Measurements from ENCODE around the gene RARB.

The RARB gene

GRCh38 chr3:25633919-25634318, 205.9 kb downstream of the RARB start:
- Histone ChIP-seq H3K27me3 (ENCODE audit: control insufficient read depth in 1 of 2, insufficient read depth in 2 of 2, low read length in 2 of 2) (no peaks in the 10 kb centered on the region), H3K36me3 (ENCODE audit: control insufficient read depth in 1 of 2, insufficient read depth in 2 of 2, low read length in 2 of 2) (peaks cover 24 to 52% of the 10 kb centered on the region in 2 donors), H3K27ac (ENCODE audit: low read depth, low read length) (no peak overlapping the region), H3K4me1 (ENCODE audit: control insufficient read depth in 1 of 2, insufficient read depth in 2 of 2, low read length in 2 of 2) (no peaks in the 10 kb centered on the region), H3K4me3 (ENCODE audit: low read depth in 1 of 2, low read length in 2 of 2) (no peak overlapping the region), H3K9me3 (ENCODE audit: control insufficient read depth in 1 of 2, low read length in 2 of 2) (no peaks in the 10 kb centered on the region), H3K9ac (ENCODE audit: low read depth in 1 of 2, low read length in 2 of 2) (no peak overlapping the region)

DNA sequence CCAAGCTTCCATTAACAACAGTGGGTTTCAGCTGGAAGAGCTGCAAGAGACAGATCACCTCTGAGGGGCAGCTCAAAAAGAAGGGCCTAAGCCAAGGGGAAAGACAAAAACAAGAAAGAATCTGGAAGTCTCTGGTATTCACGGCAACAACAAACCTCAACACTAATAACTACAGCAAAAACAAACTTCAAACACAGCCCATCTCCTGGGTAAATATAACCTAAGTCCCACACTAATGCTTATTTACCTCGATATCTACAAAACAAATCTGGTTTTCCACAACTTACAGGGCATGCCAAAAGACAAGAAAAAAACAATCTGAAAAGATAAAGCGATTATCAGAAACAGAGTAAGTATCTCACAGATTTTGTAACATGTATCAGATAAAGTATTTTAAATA, 207.0 kb downstream of the RARB start:
- Histone ChIP-seq H3K9me3 (ENCODE audit: control insufficient read depth in 1 of 2, low read length in 2 of 2) (no peaks in the 10 kb centered on the region), H3K27ac (ENCODE audit: low read depth, low read length) (no peak overlapping the region), H3K4me3 (ENCODE audit: low read depth in 1 of 2, low read length in 2 of 2) (no peak overlapping the region), H3K36me3 (ENCODE audit: control insufficient read depth in 1 of 2, insufficient read depth in 2 of 2, low read length in 2 of 2) (peaks cover 19 to 46% of the 10 kb centered on the region in 2 donors), H3K27me3 (ENCODE audit: control insufficient read depth in 1 of 2, insufficient read depth in 2 of 2, low read length in 2 of 2) (no peaks in the 10 kb centered on the region), H3K4me1 (ENCODE audit: control insufficient read depth in 1 of 2, insufficient read depth in 2 of 2, low read length in 2 of 2) (no peaks in the 10 kb centered on the region), H3K9ac (ENCODE audit: low read depth in 1 of 2, low read length in 2 of 2) (no peak overlapping the region)
